OCI-LY1 (cell line): ENCODE data around the gene ME3.

Source experiments
- H2AFZ ChIP-seq: fragments of 200-600 bp; sonication (generic), shearing (Covaris generic); 2 replicates; pipeline ENCODE4 v1.6.0; 2014; ENCODE audit warnings: antibody characterized with exemption, mild to moderate bottlenecking, low read length
- H3F3A ChIP-seq: fragments of 200-600 bp; sonication (generic), shearing (Covaris generic); 2 replicates; pipeline ENCODE4 v1.6.0; 2014; ENCODE audit warnings: mild to moderate bottlenecking, antibody characterized with exemption, low read length, moderate library complexity; ENCODE audit not compliant: insufficient read depth
- H3K27ac ChIP-seq: fragments of 200-600 bp; sonication (generic); 2 replicates; pipeline ENCODE4 v1.5.1; 2014; ENCODE audit warnings: low read length, mixed run types, mild to moderate bottlenecking, low read depth; ENCODE audit not compliant: poor library complexity, severe bottlenecking
- H3K27me3 ChIP-seq: fragments of 200-600 bp; sonication (generic); 2 replicates; pipeline ENCODE4 v1.6.0; 2014; ENCODE audit warnings: antibody characterized with exemption, mild to moderate bottlenecking, low read length, moderate library complexity; ENCODE audit not compliant: insufficient read depth
- H3K36me3 ChIP-seq: fragments of 200-600 bp; sonication (generic); 2 replicates; pipeline ENCODE4 v1.6.1; 2014; ENCODE audit warnings: mild to moderate bottlenecking, antibody characterized with exemption, low read length, moderate library complexity, mixed read lengths; ENCODE audit not compliant: insufficient read depth
- H3K4me1 ChIP-seq: fragments of 200-600 bp; sonication (generic); 2 replicates; pipeline ENCODE4 v1.5.1; 2014; ENCODE audit warnings: mild to moderate bottlenecking, low read length, moderate library complexity; ENCODE audit not compliant: insufficient read depth, severe bottlenecking
- H3K4me2 ChIP-seq: fragments of 200-600 bp; sonication (generic), shearing (Covaris generic); 2 replicates; pipeline ENCODE4 v1.6.1; 2014; ENCODE audit warnings: low read length
- H3K4me3 ChIP-seq: fragments of 200-600 bp; sonication (generic); 2 replicates; pipeline ENCODE4 v1.5.1; 2014; ENCODE audit warnings: low read length, low read depth, mild to moderate bottlenecking, mixed read lengths; ENCODE audit not compliant: poor library complexity, severe bottlenecking
- H3K79me2 ChIP-seq: fragments of 200-600 bp; shearing (Covaris generic); 2 replicates; pipeline ENCODE4 v1.6.1; 2016; ENCODE audit warnings: mixed run types, low read length, mixed read lengths; ENCODE audit not compliant: insufficient read depth
- H3K9ac ChIP-seq: fragments of 200-600 bp; sonication (generic), shearing (Covaris generic); 2 replicates; pipeline ENCODE4 v1.6.1; 2014; ENCODE audit warnings: mild to moderate bottlenecking, low read length, mixed read lengths
- H3K9me2 ChIP-seq: fragments of 200-600 bp; sonication (generic), shearing (Covaris generic); 2 replicates; pipeline ENCODE4 v1.6.1; 2014; ENCODE audit warnings: low read depth, mild to moderate bottlenecking, low read length, mixed read lengths
- H3K9me3 ChIP-seq: fragments of 200-600 bp; shearing (Covaris generic); 2 replicates; pipeline ENCODE4 v1.6.1; 2014; ENCODE audit warnings: low read length, mixed read lengths
- H4K20me1 ChIP-seq: fragments of 200-600 bp; sonication (generic), shearing (Covaris generic); 2 replicates; pipeline ENCODE4 v1.6.0; 2016; ENCODE audit warnings: mild to moderate bottlenecking, low read length; ENCODE audit not compliant: insufficient read depth
- CTCF ChIP-seq: fragments of 200-600 bp; sonication (generic), shearing (Covaris generic); IDR thresholded peaks from 2 replicates; pipeline ENCODE4 v1.5.1; 2017; ENCODE audit warnings: mild to moderate bottlenecking, antibody characterized with exemption, low read length, moderate library complexity, mixed read lengths
- EZH2 ChIP-seq: fragments of 200-600 bp; sonication (generic), shearing (Covaris generic); IDR thresholded peaks from 2 replicates; pipeline ENCODE4 v1.8.0; 2017; ENCODE audit warnings: borderline replicate concordance, mixed run types, mild to moderate bottlenecking, antibody characterized with exemption, low read length, moderate library complexity, mixed read lengths

ME3 gene

DNA sequence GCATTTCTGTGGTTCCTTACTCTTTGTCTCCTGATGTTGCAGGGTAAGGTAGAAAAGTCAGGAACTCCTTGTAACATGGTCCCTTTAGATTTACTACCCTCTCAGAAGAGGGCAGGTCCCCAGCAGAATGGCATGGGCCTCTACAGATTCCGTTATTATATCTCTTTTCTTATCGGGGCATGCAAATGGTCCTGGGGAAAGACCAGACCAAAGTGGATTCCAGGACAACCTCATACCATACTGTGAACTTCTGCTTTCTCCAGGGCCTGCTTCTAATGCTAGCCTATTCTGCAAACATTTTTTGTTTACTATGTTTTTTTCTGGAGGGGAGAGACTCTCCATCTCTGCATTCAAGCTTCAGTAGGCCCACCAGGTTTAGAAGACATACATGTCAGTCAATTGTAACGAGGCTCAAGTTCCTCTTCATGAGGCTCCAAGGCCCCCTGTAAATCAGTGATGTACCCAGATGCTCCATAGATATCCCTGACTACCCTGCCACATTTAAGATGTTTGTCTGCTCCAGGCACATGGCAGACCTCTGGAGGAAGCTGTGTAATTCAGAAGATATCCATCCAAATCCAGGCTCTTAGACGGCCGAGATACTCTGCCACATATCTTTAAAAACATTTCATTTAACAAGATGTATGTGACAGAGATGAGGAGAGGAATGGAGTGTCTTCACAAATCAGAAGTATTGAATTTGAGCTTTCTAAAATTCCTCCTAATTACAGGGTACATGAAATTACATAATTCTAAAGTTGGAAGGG lies 8.5 kb upstream of the ME3 start:
- H3K9me3 ChIP-seq = no peaks in the 10 kb centered on the region
- TF ChIP-seq EZH2 (no peak), CTCF (no peak)
- H3K79me2 ChIP-seq = no peaks in the 10 kb centered on the region
- H3K27me3 ChIP-seq = no peaks in the 10 kb centered on the region
- no peak overlapping the region for H3K9ac ChIP-seq
- no peaks in the 10 kb centered on the region for H3K9me2 ChIP-seq
- no peak overlapping the region for H3K27ac ChIP-seq
- no peaks in the 10 kb centered on the region for H3K4me1 ChIP-seq
- H3F3A ChIP-seq = no peaks in the 10 kb centered on the region
- no peak overlapping the region for H2AFZ ChIP-seq
- H3K36me3 ChIP-seq = no peaks in the 10 kb centered on the region
- H3K4me3 ChIP-seq = no peak overlapping the region
- no peaks in the 10 kb centered on the region for H4K20me1 ChIP-seq
- H3K4me2 ChIP-seq = no peak overlapping the region

GRCh38 chr11:86678823-86679222 lies 6.4 kb upstream of the ME3 start:
- no peak overlapping the region for H3K27ac ChIP-seq
- H3K4me1 ChIP-seq = no peaks in the 10 kb centered on the region
- H3K9ac ChIP-seq = no peak overlapping the region
- no peak overlapping the region for H2AFZ ChIP-seq
- H3K4me3 ChIP-seq = no peak overlapping the region
- no peak overlapping the region for H3K4me2 ChIP-seq
- H3K79me2 ChIP-seq = no peaks in the 10 kb centered on the region
- no peaks in the 10 kb centered on the region for H3K36me3 ChIP-seq
- no peaks in the 10 kb centered on the region for H3K27me3 ChIP-seq
- H3F3A ChIP-seq = no peaks in the 10 kb centered on the region
- TF ChIP-seq CTCF (no peak), EZH2 (no peak)
- H3K9me2 ChIP-seq = no peaks in the 10 kb centered on the region
- H4K20me1 ChIP-seq = no peaks in the 10 kb centered on the region
- H3K9me3 ChIP-seq = no peaks in the 10 kb centered on the region

- H2AFZ ChIP-seq = no peak overlapping the region
- H3K27ac ChIP-seq = no peak overlapping the region
- TF ChIP-seq CTCF (no peak), EZH2 (no peak)
- H3K4me1 ChIP-seq = no peaks in the 10 kb centered on the region
- H3K9ac ChIP-seq = no peak overlapping the region
- H3K4me3 ChIP-seq = no peak overlapping the region
- H3K27me3 ChIP-seq = no peaks in the 10 kb centered on the region
- H3K9me2 ChIP-seq = no peaks in the 10 kb centered on the region
- no peaks in the 10 kb centered on the region for H3F3A ChIP-seq
- no peaks in the 10 kb centered on the region for H4K20me1 ChIP-seq
- H3K79me2 ChIP-seq = no peaks in the 10 kb centered on the region
- H3K9me3 ChIP-seq = no peaks in the 10 kb centered on the region
- no peak overlapping the region for H3K4me2 ChIP-seq
- no peaks in the 10 kb centered on the region for H3K36me3 ChIP-seq
Measured at GRCh38 chr11:86678296-86678695, 5.9 kb upstream of the ME3 start.
